H1 (cell line): ENCODE results near the gene PUDP. TPM values are rescaled to one million over a fixed set of nuclear protein-coding genes. Genes with fewer than 3 reads are reported as not detected.

Experiments used
- CEBPB ChIP-seq: IDR thresholded peaks from 2 replicates; pipeline ENCODE4 v1.6.1; 2012; ENCODE audit warnings: low read depth, low read length
- JUN ChIP-seq: IDR thresholded peaks from 2 replicates; pipeline ENCODE4 v1.6.1; 2011; ENCODE audit warnings: low read depth, mild to moderate bottlenecking, improper control_type of control experiment, low read length
- KDM4A ChIP-seq: IDR thresholded peaks from one replicate; pipeline ENCODE4 v1.7.1; 2012; ENCODE audit warnings: low read depth, mild to moderate bottlenecking, moderate library complexity, low read length, inconsistent platforms; ENCODE audit not compliant: severe bottlenecking
- NANOG ChIP-seq: IDR thresholded peaks from 2 replicates; pipeline ENCODE4 v1.6.1; 2011; ENCODE audit warnings: low read length, low read depth, mild to moderate bottlenecking, inconsistent platforms; ENCODE audit not compliant: insufficient read depth, poor library complexity, severe bottlenecking
- POU5F1 ChIP-seq: IDR thresholded peaks from 2 replicates; pipeline ENCODE4 v1.6.1; 2011; ENCODE audit warnings: low read depth, mild to moderate bottlenecking, low read length, moderate library complexity
- SP1 ChIP-seq: IDR thresholded peaks from 2 replicates; pipeline ENCODE4 v1.6.1; 2011; ENCODE audit warnings: low read depth, low read length
- SP2 ChIP-seq: IDR thresholded peaks from 2 replicates; pipeline ENCODE4 v1.6.1; 2012; ENCODE audit warnings: mild to moderate bottlenecking, low read length, inconsistent platforms
- polyA plus RNA-seq, 7 experiments: library from polyadenylated mRNA; depleted of rRNA in 3 of 7; stranded (reverse) in 5 of 7; unstranded in 2 of 7; fragments of >200 nt in 5 of 7; fragments of 200-250 nt in 2 of 7; gene quantifications; 1 replicate in 5 of 7; 2 replicates in 1 of 7; 4 replicates in 1 of 7; pipeline versions ENCODE4 v1.2.1 to v1.2.3, GENCODE V29; 2011 to 2013; ENCODE audit warnings: missing spikeins in 2 of 7, mixed read lengths in 2 of 7
- total RNA-seq: library from RNA; stranded (reverse); fragmentation: NEBNext Ultra II Directional; extraction: Animal tissue kit (Norgen Biotek cat#: 25700); gene quantifications from 2 replicates; pipeline ENCODE4 v1.2.1, GENCODE V29; 2021
- TF ChIP-seq, protein P1 (sequence below): IDR thresholded peaks from 2 replicates; pipeline ENCODE4 v1.6.1; 2012; ENCODE audit warnings: inconsistent platforms

The PUDP gene
- total and polyA plus RNA-seq, 2 of the 8 experiments (the other 6 are each of a cell fraction or from before 2014, with no cell fraction given): 27.2 to 30.2 TPM

DNA sequence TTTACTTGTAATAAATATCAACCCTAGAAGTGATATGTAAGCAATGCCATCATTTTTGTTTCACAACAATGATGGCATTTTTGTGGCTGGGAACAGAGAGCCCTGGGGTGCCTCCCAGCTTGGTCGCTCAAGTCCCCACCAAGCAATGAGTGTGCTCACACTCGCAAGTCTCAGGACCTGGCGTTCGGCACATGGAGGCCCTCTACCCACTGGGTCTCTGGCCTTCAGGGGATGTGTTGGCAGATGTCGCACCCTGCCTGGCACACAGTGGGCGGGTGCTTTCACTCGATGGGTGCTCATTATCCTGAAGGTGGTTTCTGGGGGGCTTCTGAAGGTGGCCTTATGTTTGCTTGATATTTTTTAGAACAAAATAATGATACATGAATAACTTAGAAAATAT is 75.1 kb downstream of the PUDP start (continued):
- TF ChIP-seq NANOG (no peak), POU5F1 (no peak), CEBPB (no peak), SP1 (no peak), JUN (no peak), SP2 (no peak), KDM4A (no peak)
- TF ChIP-seq, protein P1, sequence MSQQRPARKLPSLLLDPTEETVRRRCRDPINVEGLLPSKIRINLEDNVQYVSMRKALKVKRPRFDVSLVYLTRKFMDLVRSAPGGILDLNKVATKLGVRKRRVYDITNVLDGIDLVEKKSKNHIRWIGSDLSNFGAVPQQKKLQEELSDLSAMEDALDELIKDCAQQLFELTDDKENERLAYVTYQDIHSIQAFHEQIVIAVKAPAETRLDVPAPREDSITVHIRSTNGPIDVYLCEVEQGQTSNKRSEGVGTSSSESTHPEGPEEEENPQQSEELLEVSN: no peak
